Upper lobe of left lung (tissue), 4 donors: Measurements from ENCODE around the gene TMEM54.

Experiments used
- EP300 ChIP-seq, 4 donors: sonication (generic); formaldehyde crosslinking; IDR thresholded peaks; one replicate each; pipeline ENCODE4 v1.5.1; 2017; ENCODE audit warnings: antibody characterized with exemption in 4 of 4, control low read depth in 2 of 4
- POLR2AphosphoS5 ChIP-seq, 2 donors: sonication (generic); formaldehyde crosslinking; IDR thresholded peaks; one replicate each; pipeline ENCODE4 v1.5.1; 2017; ENCODE audit warnings: antibody characterized with exemption in 2 of 2
- TF ChIP-seq, protein P1 (sequence below), 6 experiments: fragments of 450-650 bp in 4 of 6; fragments of 200-600 bp in 2 of 6; sonication (generic) in 2 of 6; IDR thresholded peaks; one replicate each; pipeline ENCODE4 v1.5.1; 2016 to 2019; ENCODE audit warnings: antibody characterized with exemption in 6 of 6

- TF ChIP-seq, protein P1, sequence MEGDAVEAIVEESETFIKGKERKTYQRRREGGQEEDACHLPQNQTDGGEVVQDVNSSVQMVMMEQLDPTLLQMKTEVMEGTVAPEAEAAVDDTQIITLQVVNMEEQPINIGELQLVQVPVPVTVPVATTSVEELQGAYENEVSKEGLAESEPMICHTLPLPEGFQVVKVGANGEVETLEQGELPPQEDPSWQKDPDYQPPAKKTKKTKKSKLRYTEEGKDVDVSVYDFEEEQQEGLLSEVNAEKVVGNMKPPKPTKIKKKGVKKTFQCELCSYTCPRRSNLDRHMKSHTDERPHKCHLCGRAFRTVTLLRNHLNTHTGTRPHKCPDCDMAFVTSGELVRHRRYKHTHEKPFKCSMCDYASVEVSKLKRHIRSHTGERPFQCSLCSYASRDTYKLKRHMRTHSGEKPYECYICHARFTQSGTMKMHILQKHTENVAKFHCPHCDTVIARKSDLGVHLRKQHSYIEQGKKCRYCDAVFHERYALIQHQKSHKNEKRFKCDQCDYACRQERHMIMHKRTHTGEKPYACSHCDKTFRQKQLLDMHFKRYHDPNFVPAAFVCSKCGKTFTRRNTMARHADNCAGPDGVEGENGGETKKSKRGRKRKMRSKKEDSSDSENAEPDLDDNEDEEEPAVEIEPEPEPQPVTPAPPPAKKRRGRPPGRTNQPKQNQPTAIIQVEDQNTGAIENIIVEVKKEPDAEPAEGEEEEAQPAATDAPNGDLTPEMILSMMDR (IDR thresholded peaks at IDR 0.05): no peak
- no peak for TF ChIP-seq POLR2AphosphoS5 (IDR thresholded peaks at IDR 0.05)
- TF ChIP-seq EP300 (IDR thresholded peaks at IDR 0.05): no peak
Observed at GRCh38 chr1:32898056-32898455, 3.1 kb downstream of the TMEM54 start.
